ENCODE data around the gene MLLT10. TPM values are rescaled to one million over a fixed set of nuclear protein-coding genes. Genes with fewer than 3 reads are reported as not detected.

Gene MLLT10
- total and polyA plus RNA-seq, 2 of the 8 experiments (the other 6 are each of a cell fraction or from before 2014, with no cell fraction given), result 53.1 to 62.1 TPM

- Histone ChIP-seq H2AK5ac (ENCODE audit: low read depth, low read length) (no peak overlapping the region), H3K27ac (ENCODE audit: low read depth, low read length) (no peak overlapping the region), H3K23ac (ENCODE audit: insufficient read length) (no peak overlapping the region), H3K18ac (ENCODE audit: extremely low read depth, low read length) (no peak overlapping the region), H4K91ac (replicated peaks; ENCODE audit: insufficient read length, low read length) (no peak overlapping the region), H3K4me1 (replicated peaks in 1 of 4; ENCODE audit: control insufficient read depth in 3 of 4, insufficient read depth in 4 of 4, low read length in 3 of 4) (no peaks in the 10 kb centered on the region), H3K79me2 (ENCODE audit: control insufficient read depth in 1 of 2, insufficient read depth in 2 of 2, low read length in 2 of 2) (peaks cover 0 to 15% of the 10 kb centered on the region in 2 experiments; a peak in 1 of 4 replicates), H3K79me1 (ENCODE audit: low read depth, low read length) (peaks cover 3% of the 10 kb centered on the region; the same call in 1 of the 2 replicates), H2BK15ac (ENCODE audit: low read length) (no peak overlapping the region), H3K4ac (replicated peaks; ENCODE audit: insufficient read length, low read depth, low read length) (no peak overlapping the region), H3K36me3 (ENCODE audit: control insufficient read depth in 2 of 4, insufficient read depth in 4 of 4, low read length in 3 of 4) (peaks cover 0 to 6% (median 0%) of the 10 kb centered on the region in 4 experiments; a peak in 1 of 8 replicates), H3K4me3 (ENCODE audit: extremely low read depth in 1 of 4, insufficient read depth in 2 of 4, low read depth in 3 of 4, low read length in 4 of 4) (no peak overlapping the region), H3K4me2 (ENCODE audit: insufficient read depth in 1 of 2, low read depth in 2 of 2, low read length in 2 of 2) (no peak overlapping the region), H3K56ac (replicated peaks; ENCODE audit: insufficient read length, low read depth, low read length) (no peak overlapping the region), H4K5ac (ENCODE audit: insufficient read length, low read depth, low read length) (no peak overlapping the region), H3K23me2 (ENCODE audit: low read depth, low read length) (no peaks in the 10 kb centered on the region), H2BK120ac (replicated peaks; ENCODE audit: low read depth, low read length) (no peak overlapping the region), H3K9me3 (ENCODE audit: insufficient read depth in 2 of 2, low read depth in 1 of 2, low read length in 1 of 2) (no peaks in the 10 kb centered on the region), H4K8ac (ENCODE audit: extremely low read depth, insufficient read depth, low read length) (no peak overlapping the region), H3K9ac (replicated peaks in 1 of 4; ENCODE audit: extremely low read depth in 1 of 4, low read depth in 3 of 4, low read length in 3 of 4) (no peak overlapping the region), H3K14ac (ENCODE audit: insufficient read length) (no peak overlapping the region), H2BK5ac (ENCODE audit: low read depth, low read length) (no peak overlapping the region), H2BK12ac (ENCODE audit: low read depth, low read length) (no peak overlapping the region), H3K27me3 (replicated peaks in 1 of 4; ENCODE audit: control insufficient read depth in 3 of 4, extremely low read depth in 1 of 4, insufficient read depth in 3 of 4, low read length in 3 of 4) (no peaks in the 10 kb centered on the region), H2BK20ac (ENCODE audit: low read length) (no peak overlapping the region), H2AFZ (ENCODE audit: low read length) (no peak overlapping the region), H4K20me1 (replicated peaks in 1 of 2; ENCODE audit: control insufficient read depth in 1 of 2, insufficient read depth in 2 of 2, low read length in 2 of 2) (peaks cover 0 to 1% of the 10 kb centered on the region in 2 experiments)
- TF ChIP-seq PHF8 (conservative IDR thresholded peaks at IDR 0.05; ENCODE audit: low read depth, low read length) (no peak), EP300 (IDR thresholded peaks at IDR 0.05; ENCODE audit: borderline replicate concordance in 1 of 2, low read depth in 2 of 2, low read length in 2 of 2) (no peak), TAF7 (optimal IDR thresholded peaks at IDR 0.05; ENCODE audit: borderline replicate concordance, low read depth, low read length) (no peak), HDAC6 (IDR thresholded peaks at IDR 0.05; ENCODE audit: low read depth, low read length) (no peak), SIN3A (conservative IDR thresholded peaks at IDR 0.05 in 1 of 2, IDR thresholded peaks at IDR 0.05 in 1 of 2; ENCODE audit: low read depth in 1 of 2, low read length in 2 of 2) (no peak), RXRA (IDR thresholded peaks at IDR 0.05; ENCODE audit: insufficient read depth, low read depth, low read length) (no peak), SIRT6 (IDR thresholded peaks at IDR 0.05; ENCODE audit: low read length) (no peak), RFX5 (IDR thresholded peaks at IDR 0.05; ENCODE audit: borderline replicate concordance, low read depth, low read length) (no peak), CBX5 (IDR thresholded peaks at IDR 0.05; ENCODE audit: low read depth, low read length) (no peak), CBX8 (IDR thresholded peaks at IDR 0.05; ENCODE audit: borderline replicate concordance, low read depth, low read length) (no peak), EZH2 (IDR thresholded peaks at IDR 0.05; ENCODE audit: low read depth, low read length, severe bottlenecking) (no peak), KDM1A (IDR thresholded peaks at IDR 0.05; ENCODE audit: borderline replicate concordance, low read length) (no peak)
- DNase-seq (ENCODE audit: low read depth in 1 of 2, low spot score in 2 of 2) (no peak), FAIRE-seq (no peak)
- ChIA-PET POLR2A (ENCODE audit: partially characterized antibody) (no interaction called here), CTCF (ENCODE audit: partially characterized antibody) (interaction anchor here (0.5 to 1.0 kb wide), 3 partner anchors 14 to 147 kb away, joined by 3 to 4 read pairs (median 4); no protein-coding TSS in a partner anchor)
These were observed 153.9 kb downstream of the MLLT10 start for GRCh38 chr10:21688009-21688332.
